ENCODE results near the gene INTS7.
"Not testable (repeated sequence)": the region's sequence is repeated elsewhere in the genome, so short reads cannot be mapped to it uniquely, and the experiment has no call there.

INTS7 gene

DNA sequence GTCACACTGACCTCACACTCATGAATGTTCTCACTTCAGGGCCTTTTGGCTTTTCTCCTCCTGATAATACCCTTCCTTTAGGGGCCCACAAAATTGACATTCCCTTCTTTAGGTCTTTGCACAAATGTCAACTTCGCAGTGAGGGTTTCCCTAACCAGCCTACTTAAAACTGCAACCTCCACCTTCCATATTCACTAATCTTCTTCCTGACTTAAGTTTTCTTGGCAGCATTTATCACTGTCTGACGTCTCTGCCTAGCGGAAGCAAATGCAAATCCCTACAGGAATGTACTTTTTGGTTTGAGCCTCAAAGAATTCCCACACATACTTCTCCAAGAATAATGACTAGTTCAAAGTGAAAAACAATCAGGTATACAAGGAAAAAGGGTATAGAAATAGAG lies 32.8 kb downstream of the INTS7 start:
- POLR2A ChIA-PET = no interaction called here
- no peak overlapping the region for H3K4me3 ChIP-seq (ENCODE audit: low read depth, low read length)
- CTCF ChIA-PET = interaction anchor here (0.8 to 1.8 kb wide), 2 partner anchors 33 to 322 kb away, joined by 3 to 8 read pairs; partner anchors contain the start of genes DTL and INTS7
- TF ChIP-seq, protein P1, sequence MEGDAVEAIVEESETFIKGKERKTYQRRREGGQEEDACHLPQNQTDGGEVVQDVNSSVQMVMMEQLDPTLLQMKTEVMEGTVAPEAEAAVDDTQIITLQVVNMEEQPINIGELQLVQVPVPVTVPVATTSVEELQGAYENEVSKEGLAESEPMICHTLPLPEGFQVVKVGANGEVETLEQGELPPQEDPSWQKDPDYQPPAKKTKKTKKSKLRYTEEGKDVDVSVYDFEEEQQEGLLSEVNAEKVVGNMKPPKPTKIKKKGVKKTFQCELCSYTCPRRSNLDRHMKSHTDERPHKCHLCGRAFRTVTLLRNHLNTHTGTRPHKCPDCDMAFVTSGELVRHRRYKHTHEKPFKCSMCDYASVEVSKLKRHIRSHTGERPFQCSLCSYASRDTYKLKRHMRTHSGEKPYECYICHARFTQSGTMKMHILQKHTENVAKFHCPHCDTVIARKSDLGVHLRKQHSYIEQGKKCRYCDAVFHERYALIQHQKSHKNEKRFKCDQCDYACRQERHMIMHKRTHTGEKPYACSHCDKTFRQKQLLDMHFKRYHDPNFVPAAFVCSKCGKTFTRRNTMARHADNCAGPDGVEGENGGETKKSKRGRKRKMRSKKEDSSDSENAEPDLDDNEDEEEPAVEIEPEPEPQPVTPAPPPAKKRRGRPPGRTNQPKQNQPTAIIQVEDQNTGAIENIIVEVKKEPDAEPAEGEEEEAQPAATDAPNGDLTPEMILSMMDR (IDR thresholded peaks at IDR 0.05; ENCODE audit: insufficient read depth, low read length, missing control alignments) = no peak
- DNase-seq (ENCODE audit: low read depth, low spot score) = no peak

DNA sequence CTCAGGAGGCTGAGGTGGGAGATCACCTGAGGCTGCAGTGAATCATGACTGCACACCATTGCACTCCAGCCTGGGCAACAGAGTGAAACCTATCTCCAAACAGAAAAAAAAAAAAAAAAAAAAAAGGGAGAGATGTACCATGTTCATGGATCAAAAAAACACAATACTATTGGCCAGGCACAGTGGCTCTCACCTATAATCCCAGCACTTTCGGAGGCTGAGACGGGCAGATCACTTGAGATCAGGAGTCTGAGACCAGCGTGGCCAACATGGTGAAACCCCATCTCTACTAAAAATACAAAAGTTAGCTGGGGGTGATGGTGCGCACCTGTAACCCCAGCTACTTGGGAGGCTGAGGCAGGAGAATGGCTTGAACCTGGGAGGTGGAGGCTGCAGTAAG lies 37.9 kb downstream of the INTS7 start:
- CTCF ChIA-PET; DNase-seq (ENCODE audit: low read depth, low spot score); POLR2A ChIA-PET; H3K4me3 ChIP-seq (ENCODE audit: low read depth, low read length): not testable (repeated sequence)

DNA sequence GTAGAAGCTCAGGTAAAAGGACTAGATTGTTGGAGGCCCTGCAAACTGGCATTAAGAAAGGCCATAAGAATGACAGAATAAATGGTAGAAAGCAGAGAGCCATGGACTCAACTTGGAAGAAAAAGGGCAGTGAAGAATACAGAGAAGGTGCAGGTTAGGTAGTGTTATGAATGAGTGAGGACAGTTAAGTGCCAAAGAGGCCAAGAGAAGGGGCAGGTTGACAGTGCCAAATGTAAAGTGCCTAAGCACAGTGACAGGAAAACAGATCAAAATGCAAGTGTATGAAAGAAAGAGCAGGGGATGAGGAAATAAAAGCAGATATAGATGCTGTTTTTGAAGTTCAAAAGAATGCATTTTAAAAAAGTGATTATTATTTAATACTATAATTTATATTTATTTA lies 43.7 kb downstream of the INTS7 start:
- no peak for DNase-seq (ENCODE audit: low read depth, low spot score)
- H3K4me3 ChIP-seq (ENCODE audit: low read depth, low read length) = no peak overlapping the region
- CTCF ChIA-PET = interaction anchor here (0.9 to 2.4 kb wide), 3 partner anchors 21 to 293 kb away, joined by 4 to 13 read pairs (median 5); partner anchors contain the start of genes DTL and INTS7
- TF ChIP-seq, protein P1 (IDR thresholded peaks at IDR 0.05; ENCODE audit: insufficient read depth, low read length, missing control alignments) = no peak
- POLR2A ChIA-PET = no interaction called here

DNA sequence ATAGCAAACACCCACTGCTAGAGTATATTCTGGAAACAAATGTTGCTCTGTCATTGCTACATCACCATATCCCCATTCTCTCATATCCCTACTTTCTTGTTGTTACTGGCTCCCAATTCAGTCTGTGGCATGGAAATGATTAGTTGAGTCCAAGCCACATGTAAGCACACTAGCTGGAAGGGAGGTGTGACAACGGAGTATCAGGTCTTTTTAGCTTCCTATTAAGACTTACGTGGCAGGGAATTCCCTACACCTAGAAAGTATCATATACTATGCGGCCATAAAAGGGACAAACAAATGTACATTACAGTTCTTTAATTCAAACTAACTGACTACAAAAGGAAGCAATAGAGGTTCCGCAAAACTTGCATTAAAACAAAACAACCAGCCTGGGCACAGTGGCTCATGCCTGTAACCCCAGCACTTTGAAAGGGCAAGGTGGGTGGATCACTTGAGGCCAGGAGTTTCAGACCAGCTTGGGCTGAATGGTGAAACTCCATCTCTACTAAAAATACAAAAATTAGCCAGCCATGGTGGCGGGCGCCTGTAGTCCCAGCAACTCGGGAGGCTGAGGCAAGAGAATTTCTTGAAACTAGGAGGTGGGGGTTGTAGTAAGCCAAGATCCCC lies 48.6 kb downstream of the INTS7 start:
- POLR2A ChIA-PET = no interaction called here
- CTCF ChIA-PET = interaction anchor here (0.6 to 1.1 kb wide), 3 partner anchors 10 to 306 kb away, joined by 3 to 4 read pairs (median 3); no protein-coding TSS in a partner anchor

DNA sequence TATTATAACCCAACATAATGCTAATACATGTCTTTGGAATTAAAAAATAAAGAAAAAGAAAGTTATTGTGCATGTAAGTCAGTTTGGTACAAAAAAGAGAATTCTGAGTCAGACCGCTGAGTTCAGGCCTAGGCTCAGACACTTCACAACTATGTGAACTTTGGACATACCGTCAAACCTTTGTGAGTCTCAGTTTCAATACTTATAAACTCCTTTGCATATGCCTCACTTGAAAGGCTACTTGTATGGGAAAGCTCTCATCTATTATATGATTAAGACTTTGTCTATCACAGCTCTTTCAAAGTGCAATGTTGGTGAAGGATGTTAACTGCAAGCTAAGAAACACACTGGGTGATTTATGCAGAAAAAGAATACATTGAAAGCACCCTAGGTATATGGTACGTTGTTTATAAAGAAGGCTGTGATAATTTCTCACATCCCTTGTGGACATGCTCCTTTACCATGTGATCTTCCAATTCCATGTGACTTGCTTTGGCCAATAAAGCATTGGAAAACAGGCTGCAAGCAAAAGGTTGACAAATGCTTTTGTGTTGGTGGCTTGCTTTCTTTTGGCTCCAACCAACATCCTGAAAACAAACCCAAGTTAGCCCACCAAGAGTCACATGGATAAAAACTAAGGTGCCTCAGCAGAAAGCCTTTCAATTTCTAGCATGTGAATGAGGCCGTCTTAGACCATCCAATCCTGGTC lies 49.6 kb downstream of the INTS7 start:
- ChIA-PET POLR2A (no interaction called here), CTCF (interaction anchor here (1.3 kb wide), 1 partner anchor 9 kb away, joined by 3 read pairs; no protein-coding TSS in a partner anchor)
- no peak for DNase-seq (ENCODE audit: low read depth, low spot score)
- no peak overlapping the region for H3K4me3 ChIP-seq (ENCODE audit: low read depth, low read length)
- TF ChIP-seq, protein P1 (IDR thresholded peaks at IDR 0.05; ENCODE audit: insufficient read depth, low read length, missing control alignments) = no peak

More for the DNA sequence above, 48.6 kb downstream of the INTS7 start:
- TF ChIP-seq, protein P1 (IDR thresholded peaks at IDR 0.05; ENCODE audit: insufficient read depth, low read length, missing control alignments) = no peak
- no peak overlapping the region for H3K4me3 ChIP-seq (ENCODE audit: low read depth, low read length)
- no peak for DNase-seq (ENCODE audit: low read depth, low spot score)

DNA sequence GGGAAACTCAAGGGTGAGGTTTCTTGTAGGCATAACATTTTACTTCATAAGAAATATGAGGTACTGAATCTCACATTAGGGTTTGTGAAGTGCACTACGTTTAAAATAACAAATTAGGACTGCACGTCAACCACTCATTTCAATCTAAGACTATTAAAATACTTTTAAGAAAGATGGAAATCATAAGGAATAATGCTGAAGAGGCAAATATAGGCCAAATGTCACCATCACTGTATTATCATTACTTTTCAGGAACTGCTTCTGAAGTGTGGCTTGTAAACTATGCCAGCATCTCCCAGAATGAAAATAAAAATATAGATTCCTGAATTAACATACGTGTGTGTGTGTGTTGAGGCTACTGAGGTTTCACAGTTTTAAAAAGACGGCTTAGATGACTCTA lies 56.8 kb downstream of the INTS7 start:
- POLR2A ChIA-PET = no interaction called here
- CTCF ChIA-PET = interaction anchor here (1.7 to 1.8 kb wide), 2 partner anchors 56 to 280 kb away, joined by 5 to 12 read pairs; partner anchors contain the start of genes DTL and INTS7

More for the DNA sequence above, 56.8 kb downstream of the INTS7 start:
- H3K4me3 ChIP-seq (ENCODE audit: low read depth, low read length) = no peak overlapping the region
- DNase-seq (ENCODE audit: low read depth, low spot score) = no peak
- TF ChIP-seq, protein P1 (IDR thresholded peaks at IDR 0.05; ENCODE audit: insufficient read depth, low read length, missing control alignments) = no peak
